Stimulated activated CD4-positive, alpha-beta T cell treated with anti-CD3 and anti-CD28 coated beads, Interleukin-4, amount 100 ng/mL, for 1 hour (primary cell): ENCODE data around the gene DTX1.
"Not testable (repeated sequence)": the region's sequence is repeated elsewhere in the genome, so short reads cannot be mapped to it uniquely, and the experiment has no call there.

Experiments used
- DNase-seq: peaks from one replicate; pipeline ENCODE4 v3.0.0-alpha.2; 2020

DTX1 gene

DNA sequence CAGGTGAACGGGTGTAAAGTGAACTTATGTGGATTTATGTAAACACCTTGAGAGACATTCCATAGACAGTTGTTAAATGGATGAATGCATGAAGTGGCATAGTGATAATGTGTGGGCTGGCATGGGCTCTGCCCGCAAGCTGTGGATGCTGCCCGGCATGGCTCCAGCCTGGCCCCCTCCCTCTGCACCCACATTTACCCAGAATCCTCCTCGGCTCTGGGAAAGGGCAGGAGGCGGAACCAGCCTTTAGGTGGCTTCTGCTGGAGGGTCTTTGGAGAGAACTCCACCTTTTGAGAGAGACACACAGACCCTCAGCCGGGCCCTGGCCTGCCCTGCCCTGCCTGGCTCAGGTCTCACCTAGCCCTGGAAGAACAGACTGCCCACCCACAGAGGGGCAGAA, 60.3 kb downstream of the DTX1 start:
- no peak for DNase-seq

DNA sequence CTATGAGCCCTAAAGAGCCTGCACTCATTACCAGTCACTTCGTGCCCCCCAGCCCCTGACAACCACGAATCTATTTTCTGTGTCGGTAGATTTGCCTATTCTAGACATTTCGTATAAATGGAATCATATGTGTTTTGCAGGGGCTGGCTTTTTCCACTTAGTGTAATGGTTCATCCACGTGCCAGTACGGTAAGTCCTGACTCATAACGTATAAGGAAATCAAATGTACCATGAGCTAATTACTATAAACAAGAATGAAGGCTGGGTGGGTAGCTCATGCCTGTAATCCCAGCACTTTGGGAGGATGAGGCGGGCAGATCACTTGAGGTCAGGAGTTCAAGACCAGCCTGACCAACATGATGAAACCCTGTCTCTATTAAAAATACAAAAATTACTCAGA, 61.2 kb downstream of the DTX1 start:
- not testable (repeated sequence) for DNase-seq

DNA sequence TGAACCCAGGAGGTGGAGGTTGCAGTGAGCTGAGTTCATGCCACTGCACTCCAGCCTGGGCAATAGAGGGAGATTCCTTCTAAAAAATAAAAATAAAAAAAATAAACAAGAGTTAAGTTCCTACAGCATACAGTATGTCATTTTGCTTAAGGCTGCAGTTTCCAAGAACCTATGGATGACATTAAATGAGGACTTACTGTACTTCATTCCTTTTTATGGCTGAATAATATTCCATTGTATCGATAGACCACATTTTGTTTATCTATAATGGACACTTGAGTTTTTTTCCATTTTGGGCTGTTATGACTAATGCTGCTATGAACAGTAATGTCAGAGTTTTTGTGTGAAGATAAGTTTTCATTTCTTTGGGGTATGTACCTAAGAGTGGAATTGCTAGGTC, 61.6 kb downstream of the DTX1 start:
- no peak for DNase-seq

- no peak for DNase-seq
Measured at GRCh38 chr12:113119980-113120669, 63.6 kb downstream of the DTX1 start.

DNA sequence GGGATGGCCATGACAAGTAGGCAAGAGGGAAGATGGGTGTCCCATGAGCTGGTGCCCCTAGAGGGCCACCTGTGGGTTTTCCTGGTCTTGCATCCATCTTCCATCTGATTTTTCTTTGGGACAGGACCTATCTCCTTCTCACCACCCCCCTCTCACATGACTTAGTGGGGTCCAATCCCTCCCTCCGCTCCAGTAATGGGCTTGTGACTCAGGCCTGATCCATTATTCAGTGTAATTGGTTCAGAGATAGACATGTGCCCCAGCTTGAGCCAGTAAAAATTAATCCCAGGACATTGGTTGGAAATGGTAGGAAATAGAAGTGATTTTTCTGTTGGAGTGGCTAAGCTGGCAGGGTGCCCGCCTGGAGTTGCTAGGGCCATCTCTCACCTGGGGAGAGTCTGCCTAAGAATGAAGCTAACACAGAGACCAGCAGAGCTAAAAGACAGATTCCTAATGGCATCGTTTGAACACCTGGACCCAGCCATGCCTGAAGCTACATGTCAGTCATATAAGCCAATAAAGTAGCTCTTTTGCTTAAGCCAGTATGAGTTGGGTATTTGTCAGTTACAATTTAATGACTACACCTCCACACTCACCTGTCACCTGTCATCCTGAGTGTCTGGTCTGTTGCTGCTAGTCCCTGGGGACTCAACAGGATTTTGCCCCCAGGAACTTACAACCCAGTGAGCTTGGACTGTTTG, 64.3 kb downstream of the DTX1 start:
- DNase-seq, result no peak

GRCh38 chr12:113127791-113128199, 71.3 kb downstream of the DTX1 start:
- no peak for DNase-seq

DNA sequence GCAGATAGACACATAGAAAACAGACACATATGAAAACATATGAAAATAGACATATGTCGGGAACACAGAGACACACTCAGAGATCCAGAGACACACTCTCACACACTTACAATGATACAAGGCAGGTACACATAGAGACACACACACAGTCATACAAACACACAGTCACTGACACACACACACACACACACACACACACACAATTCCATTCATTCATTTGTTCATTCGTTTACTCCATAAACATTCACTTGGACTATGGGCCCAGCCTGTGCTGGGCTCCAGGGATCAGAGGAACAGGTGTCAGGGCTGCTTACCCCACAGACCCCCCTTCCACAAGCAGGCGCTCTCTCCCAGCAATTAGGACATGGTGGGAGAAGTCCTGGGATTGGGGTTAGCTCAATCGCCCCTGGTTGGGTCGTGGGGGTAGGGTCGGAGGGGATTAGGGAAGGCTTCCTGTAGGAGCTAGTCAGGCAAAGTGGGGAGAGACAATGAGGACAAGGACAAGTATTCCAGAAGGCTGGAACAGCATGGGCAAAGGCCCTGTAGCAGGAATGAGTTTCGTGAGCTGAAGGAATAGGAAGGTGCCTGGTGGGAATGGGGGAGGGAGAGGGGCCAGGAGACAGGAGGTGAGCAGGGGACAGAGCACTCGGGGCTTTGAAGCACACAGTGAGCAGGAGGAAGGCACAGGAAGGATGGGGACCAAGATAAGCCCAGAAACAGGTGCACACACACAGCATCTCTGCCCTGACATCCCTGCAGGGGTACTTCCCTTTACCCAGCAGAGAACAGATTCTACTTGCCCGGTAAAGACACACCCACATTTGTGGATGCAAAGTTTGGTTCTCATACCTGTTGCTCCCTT, 72.5 kb downstream of the DTX1 start:
- DNase-seq, result no peak

- DNase-seq, result no peak
Measured at GRCh38 chr12:113129664-113130456, 73.3 kb downstream of the DTX1 start.

- DNase-seq, result no peak
Measured at GRCh38 chr12:113130457-113131135, 74.1 kb downstream of the DTX1 start.

DNA sequence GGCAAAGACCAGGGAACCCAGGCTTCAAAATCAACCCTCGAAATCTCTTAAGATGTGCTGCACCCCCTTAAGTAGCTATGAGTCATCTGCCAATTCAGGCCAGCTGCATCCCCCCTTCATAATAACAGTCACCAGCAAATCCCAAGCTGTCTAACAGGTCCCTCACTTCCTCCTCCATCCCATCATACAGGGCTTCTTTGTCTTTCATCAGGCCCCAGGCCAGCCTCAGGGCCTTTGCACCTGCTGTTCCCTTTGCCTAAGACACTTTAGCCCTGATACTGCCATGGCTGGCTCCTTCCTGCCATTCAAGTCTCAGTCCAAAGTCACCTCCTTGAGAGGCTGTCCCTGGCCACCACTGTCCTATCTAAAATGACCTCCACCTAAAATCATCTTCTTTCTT, 75.0 kb downstream of the DTX1 start:
- DNase-seq, result no peak

- DNase-seq, result no peak
Measured at GRCh38 chr12:113133036-113133435, 76.5 kb downstream of the DTX1 start.

DNA sequence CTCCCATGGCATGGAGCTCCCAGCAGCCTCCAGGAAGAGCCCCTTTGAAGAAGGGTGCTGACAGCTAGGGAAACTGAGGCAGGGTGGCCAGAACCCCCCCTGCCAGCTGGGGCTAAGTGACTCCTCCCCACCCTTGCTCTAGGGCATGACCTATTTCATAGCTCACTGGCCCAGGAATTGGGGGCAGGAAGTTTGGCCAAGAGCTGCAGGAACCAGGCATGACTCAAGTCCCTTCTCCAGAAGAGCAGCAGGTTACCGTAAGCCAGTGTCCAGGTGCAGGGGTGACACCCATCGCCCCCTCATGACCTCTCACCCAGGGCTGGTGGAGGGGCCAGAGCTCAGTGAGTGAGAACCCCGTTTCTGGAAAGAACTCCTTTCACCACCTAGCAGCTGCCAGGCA, 77.1 kb downstream of the DTX1 start:
- DNase-seq, result no peak

GRCh38 chr12:113134071-113134470, 77.5 kb downstream of the DTX1 start:
- no peak for DNase-seq

DNA sequence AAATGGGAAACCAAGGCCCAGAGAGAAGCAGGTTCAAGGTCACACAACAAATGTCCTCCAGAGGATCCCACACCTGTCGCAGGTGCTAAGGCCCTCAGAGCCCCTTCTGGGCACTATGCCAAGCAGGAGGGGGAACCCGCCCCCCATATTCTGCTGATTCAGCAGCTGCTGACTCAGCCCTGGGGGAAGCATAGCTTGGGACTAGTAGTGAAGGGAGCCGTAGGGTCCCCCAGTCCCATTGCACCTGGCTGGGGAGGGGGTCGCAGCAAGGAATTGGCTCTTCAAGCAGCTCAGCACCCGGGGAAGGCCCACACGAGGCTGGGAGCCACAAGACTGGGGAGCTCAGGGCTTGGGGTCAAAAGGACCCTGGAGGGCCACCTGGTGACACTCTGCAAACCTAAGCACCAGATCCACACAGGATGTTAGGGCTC, 78.0 kb downstream of the DTX1 start:
- no peak for DNase-seq

DNA sequence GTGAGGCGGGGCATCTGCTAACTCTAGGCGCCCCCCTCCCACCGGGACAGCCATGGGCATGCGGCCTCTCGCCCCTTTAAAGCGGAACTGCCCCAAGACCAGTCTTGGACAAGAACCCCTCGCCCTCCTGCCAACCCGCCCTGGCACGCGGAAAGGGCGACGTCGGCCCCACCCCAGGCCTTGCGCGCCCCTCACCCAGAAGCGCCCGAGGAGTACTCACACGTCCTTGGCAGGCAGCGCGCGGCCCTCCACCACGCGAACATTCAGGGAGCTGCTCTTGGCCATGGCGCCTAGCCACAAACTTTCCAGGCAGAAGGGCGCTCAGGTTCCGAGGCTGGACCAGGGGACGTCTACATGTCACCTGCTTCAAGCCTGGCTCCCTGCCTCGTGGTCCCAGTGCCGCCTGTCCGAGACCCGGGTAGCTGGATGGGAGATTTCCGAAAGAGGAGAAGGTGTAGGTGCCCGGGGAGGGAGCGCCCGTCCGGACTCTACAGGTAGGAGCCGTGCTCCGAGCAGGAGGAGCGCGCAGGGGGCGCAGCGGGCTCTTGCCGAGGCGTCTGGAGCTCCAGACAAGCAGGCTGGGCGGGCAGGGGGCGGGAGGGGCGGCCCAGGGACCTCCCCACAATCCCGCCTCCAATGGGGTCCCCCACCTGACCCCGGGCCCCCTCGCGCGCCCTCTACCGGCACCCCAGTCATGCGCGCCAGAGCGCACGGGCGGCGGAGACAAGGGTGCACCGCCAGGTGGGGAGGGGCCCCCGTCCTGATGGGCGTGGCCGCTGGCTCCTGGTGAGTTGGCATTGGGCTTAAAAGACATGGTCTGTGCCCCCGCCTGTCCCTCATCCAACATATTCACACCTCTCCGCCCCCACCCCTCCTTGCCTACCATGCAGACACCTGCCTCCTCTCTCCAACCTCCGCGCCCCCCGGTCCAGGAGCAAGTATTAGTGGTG, 78.9 kb downstream of the DTX1 start, which contains the start of gene RASAL1:
RASAL1 (minus strand) TSS at position 584 of the 950 bp plus-strand sequence; CDS start at position 285, 299 bp downstream.
- peak; percentile 85 for DNase-seq

GRCh38 chr12:113136128-113136989, 79.8 kb downstream of the DTX1 start:
- peak; percentile 56 for DNase-seq

GRCh38 chr12:113136990-113137511, 80.5 kb downstream of the DTX1 start:
- DNase-seq, result no peak

DNA sequence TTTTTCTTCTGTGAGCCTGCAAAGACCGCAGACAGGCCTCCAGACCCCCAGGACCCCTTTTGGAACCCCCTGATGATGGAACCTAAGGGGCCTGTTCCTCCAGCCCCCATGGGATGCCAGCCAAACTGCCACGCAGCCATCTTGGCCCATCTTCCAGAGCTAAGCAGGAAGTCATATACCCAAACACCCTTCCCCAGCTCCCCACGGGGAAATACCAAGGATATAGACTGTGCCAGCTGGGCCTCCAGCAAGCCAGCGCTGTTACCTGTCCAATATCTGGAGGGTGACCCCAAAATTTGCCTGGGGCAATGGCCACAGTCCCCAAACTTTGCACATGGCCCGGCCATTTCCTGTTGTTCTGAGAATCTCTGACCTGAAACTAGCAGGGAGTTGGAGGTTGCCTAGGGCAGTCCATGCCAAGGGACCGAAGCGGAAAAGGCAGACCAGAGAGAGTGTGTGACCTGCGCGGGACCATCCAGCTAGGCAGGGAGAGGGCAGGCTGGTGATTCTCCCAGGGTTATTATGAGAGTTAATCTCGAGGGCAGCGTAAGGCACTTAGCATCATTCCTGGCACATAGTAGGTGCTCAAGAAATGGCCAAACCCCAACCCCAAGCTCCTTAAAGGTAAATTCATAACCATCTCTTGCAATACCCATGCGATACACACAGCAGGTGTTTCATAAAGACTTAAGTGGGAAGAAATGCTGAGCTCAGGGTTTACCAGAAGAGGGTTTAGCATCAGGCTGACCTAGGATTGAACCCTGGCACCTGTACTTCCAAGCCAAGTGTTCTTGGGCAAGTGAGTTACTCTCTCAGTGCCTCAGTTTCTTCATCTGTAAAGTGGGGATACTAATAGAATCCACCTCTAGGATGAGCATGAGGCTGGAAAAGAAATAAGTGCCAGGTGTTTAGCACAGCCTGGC, 81.6 kb downstream of the DTX1 start:
- no peak for DNase-seq
